ENCODE results near the gene CAMTA1.

Gene CAMTA1

GRCh38 chr1:7338439-7338838, 553.2 kb downstream of the CAMTA1 start:
- H3K4me1 ChIP-seq (ENCODE audit: insufficient read depth, poor library complexity, severe bottlenecking) = peaks cover 20% of the 10 kb centered on the region
- H3K36me3 ChIP-seq (ENCODE audit: low read depth) = no peaks in the 10 kb centered on the region
- H3K9me3 ChIP-seq (ENCODE audit: severe bottlenecking) = no peaks in the 10 kb centered on the region
- ATAC-seq (ENCODE audit: low read depth) (no peak), DNase-seq (ENCODE audit: low spot score) (no peak)
- no peak for TF ChIP-seq CTCF (IDR thresholded peaks at IDR 0.05; ENCODE audit: poor library complexity, severe bottlenecking)
- H3K27ac ChIP-seq (ENCODE audit: poor library complexity, severe bottlenecking) = no peak overlapping the region
- H3K27me3 ChIP-seq (ENCODE audit: insufficient read depth, poor library complexity, severe bottlenecking) = no peaks in the 10 kb centered on the region
- H3K4me3 ChIP-seq (ENCODE audit: severe bottlenecking) = no peak overlapping the region

GRCh38 chr1:7339014-7339413, 553.8 kb downstream of the CAMTA1 start:
- H3K4me3 ChIP-seq (ENCODE audit: severe bottlenecking) = no peak overlapping the region
- ATAC-seq (ENCODE audit: low read depth) = no peak
- no peaks in the 10 kb centered on the region for H3K9me3 ChIP-seq (ENCODE audit: severe bottlenecking)
- H3K27me3 ChIP-seq (ENCODE audit: insufficient read depth, poor library complexity, severe bottlenecking) = no peaks in the 10 kb centered on the region
- peaks cover 20% of the 10 kb centered on the region for H3K4me1 ChIP-seq (ENCODE audit: insufficient read depth, poor library complexity, severe bottlenecking)
- no peak for DNase-seq (ENCODE audit: low spot score)
- no peaks in the 10 kb centered on the region for H3K36me3 ChIP-seq (ENCODE audit: low read depth)
- H3K27ac ChIP-seq (ENCODE audit: poor library complexity, severe bottlenecking) = no peak overlapping the region
- TF ChIP-seq CTCF (IDR thresholded peaks at IDR 0.05; ENCODE audit: poor library complexity, severe bottlenecking) = no peak

GRCh38 chr1:7339953-7340352, 554.7 kb downstream of the CAMTA1 start:
- Histone ChIP-seq H3K27me3 (ENCODE audit: insufficient read depth, poor library complexity, severe bottlenecking) (no peaks in the 10 kb centered on the region), H3K36me3 (ENCODE audit: low read depth) (no peaks in the 10 kb centered on the region), H3K4me3 (ENCODE audit: severe bottlenecking) (no peak overlapping the region), H3K9me3 (ENCODE audit: severe bottlenecking) (no peaks in the 10 kb centered on the region), H3K4me1 (ENCODE audit: insufficient read depth, poor library complexity, severe bottlenecking) (peaks cover 11% of the 10 kb centered on the region), H3K27ac (ENCODE audit: poor library complexity, severe bottlenecking) (no peak overlapping the region)
- DNase-seq (ENCODE audit: low spot score) (no peak), ATAC-seq (ENCODE audit: low read depth) (no peak)
- TF ChIP-seq CTCF (IDR thresholded peaks at IDR 0.05; ENCODE audit: poor library complexity, severe bottlenecking) = no peak

- no peak for TF ChIP-seq CTCF (IDR thresholded peaks at IDR 0.05; ENCODE audit: poor library complexity, severe bottlenecking)
- no peak overlapping the region for H3K27ac ChIP-seq (ENCODE audit: poor library complexity, severe bottlenecking)
- ATAC-seq (ENCODE audit: low read depth) = no peak
- no peaks in the 10 kb centered on the region for H3K36me3 ChIP-seq (ENCODE audit: low read depth)
- H3K4me1 ChIP-seq (ENCODE audit: insufficient read depth, poor library complexity, severe bottlenecking) = no peaks in the 10 kb centered on the region
- no peaks in the 10 kb centered on the region for H3K9me3 ChIP-seq (ENCODE audit: severe bottlenecking)
- no peak for DNase-seq (ENCODE audit: low spot score)
- no peak overlapping the region for H3K4me3 ChIP-seq (ENCODE audit: severe bottlenecking)
- no peaks in the 10 kb centered on the region for H3K27me3 ChIP-seq (ENCODE audit: insufficient read depth, poor library complexity, severe bottlenecking)
These were observed 556.1 kb downstream of the CAMTA1 start for GRCh38 chr1:7341145-7341905.

- DNase-seq (ENCODE audit: low spot score) = no peak
- Histone ChIP-seq H3K4me3 (ENCODE audit: severe bottlenecking) (no peak overlapping the region), H3K4me1 (ENCODE audit: insufficient read depth, poor library complexity, severe bottlenecking) (no peaks in the 10 kb centered on the region), H3K27ac (ENCODE audit: poor library complexity, severe bottlenecking) (no peak overlapping the region), H3K36me3 (ENCODE audit: low read depth) (no peaks in the 10 kb centered on the region), H3K27me3 (ENCODE audit: insufficient read depth, poor library complexity, severe bottlenecking) (no peaks in the 10 kb centered on the region), H3K9me3 (ENCODE audit: severe bottlenecking) (no peaks in the 10 kb centered on the region)
- no peak for TF ChIP-seq CTCF (IDR thresholded peaks at IDR 0.05; ENCODE audit: poor library complexity, severe bottlenecking)
- ATAC-seq (ENCODE audit: low read depth) = no peak
These were observed 558.6 kb downstream of the CAMTA1 start for GRCh38 chr1:7343882-7344281.

Data from RWPE2 (cell line).